GM18508 (cell line): Measurements from ENCODE around the gene MRNIP.

Experiments used
- ATAC-seq: cut with Tn5 transposase; IDR thresholded peaks from one replicate; pipeline ENCODE4 v1.9.1; 2021; ENCODE audit warnings: moderate number of reproducible peaks; ENCODE audit not compliant: insufficient read depth, unreplicated experiment

The MRNIP gene

GRCh38 chr5:179889885-179890284 is 31.3 kb upstream of the MRNIP start:
- ATAC-seq, result no peak

GRCh38 chr5:179887802-179888201 is 29.2 kb upstream of the MRNIP start:
- ATAC-seq, result no peak

GRCh38 chr5:179887095-179887494 is 28.5 kb upstream of the MRNIP start:
- no peak for ATAC-seq

GRCh38 chr5:179886190-179886911 is 27.7 kb upstream of the MRNIP start:
- ATAC-seq, result no peak

GRCh38 chr5:179885491-179886090 is 27.0 kb upstream of the MRNIP start:
- ATAC-seq, result no peak

GRCh38 chr5:179883163-179883562 is 24.5 kb upstream of the MRNIP start:
- no peak for ATAC-seq

GRCh38 chr5:179882338-179882737 is 23.7 kb upstream of the MRNIP start:
- ATAC-seq, result no peak

GRCh38 chr5:179880848-179881590 is 22.4 kb upstream of the MRNIP start:
- ATAC-seq, result no peak

GRCh38 chr5:179880066-179880650 is 21.5 kb upstream of the MRNIP start:
- ATAC-seq, result no peak

GRCh38 chr5:179879690-179880010 is 21.0 kb upstream of the MRNIP start:
- ATAC-seq, result no peak

- ATAC-seq, result no peak
Observed at GRCh38 chr5:179879003-179879689, 20.5 kb upstream of the MRNIP start.

- ATAC-seq, result no peak
Observed at GRCh38 chr5:179878222-179879002, 19.8 kb upstream of the MRNIP start.

GRCh38 chr5:179876610-179876952 is 18.0 kb upstream of the MRNIP start:
- no peak for ATAC-seq

- ATAC-seq, result no peak
Observed at GRCh38 chr5:179875741-179876609, 17.4 kb upstream of the MRNIP start.

- no peak for ATAC-seq
Observed at GRCh38 chr5:179874536-179875292, 16.1 kb upstream of the MRNIP start.

- no peak for ATAC-seq
Observed at GRCh38 chr5:179874136-179874535, 15.5 kb upstream of the MRNIP start.

GRCh38 chr5:179873588-179874110 is 15.0 kb upstream of the MRNIP start:
- no peak for ATAC-seq
